ENCODE data around the gene KCNH2. TPM values are rescaled to one million over a fixed set of nuclear protein-coding genes. Genes with fewer than 3 reads are reported as not detected.

The KCNH2 gene
- total and polyA plus RNA-seq, 10 donors: 0.67 to 5.1 (median 2.3) TPM

DNA sequence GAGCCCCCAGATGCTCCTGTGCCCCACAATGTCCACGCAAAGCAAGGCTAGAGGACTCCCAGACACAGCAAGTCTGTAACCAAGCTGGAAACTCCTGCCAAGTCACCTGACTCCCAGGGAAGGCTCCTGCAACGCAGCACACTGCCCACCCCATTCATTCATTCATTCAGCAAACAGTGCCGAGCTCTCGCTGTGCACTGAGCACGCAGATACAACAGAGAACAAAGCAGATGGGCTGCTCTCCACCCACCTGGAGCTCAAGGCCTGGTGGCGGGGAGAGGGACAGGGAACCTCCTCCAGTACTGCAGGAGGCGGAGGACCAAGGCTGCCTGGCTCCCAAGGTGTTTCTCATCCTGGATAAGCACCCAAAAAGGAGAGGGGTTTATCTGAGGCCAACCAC is 8.6 kb downstream of the KCNH2 start:
- H3K9me3 ChIP-seq: no peaks in the 10 kb centered on the region
- H3K4me1 ChIP-seq: peaks cover 5 to 42% (median 17%) of the 10 kb centered on the region in 6 donors
- H3K27me3 ChIP-seq (replicated peaks in 1 of 7): peaks cover 0 to 45% (median 10%) of the 10 kb centered on the region in 7 donors
- TF ChIP-seq POLR2A (IDR thresholded peaks at IDR 0.05) (no peak), POLR2AphosphoS5 (IDR thresholded peaks at IDR 0.05) (no peak)
- TF ChIP-seq, protein P1, sequence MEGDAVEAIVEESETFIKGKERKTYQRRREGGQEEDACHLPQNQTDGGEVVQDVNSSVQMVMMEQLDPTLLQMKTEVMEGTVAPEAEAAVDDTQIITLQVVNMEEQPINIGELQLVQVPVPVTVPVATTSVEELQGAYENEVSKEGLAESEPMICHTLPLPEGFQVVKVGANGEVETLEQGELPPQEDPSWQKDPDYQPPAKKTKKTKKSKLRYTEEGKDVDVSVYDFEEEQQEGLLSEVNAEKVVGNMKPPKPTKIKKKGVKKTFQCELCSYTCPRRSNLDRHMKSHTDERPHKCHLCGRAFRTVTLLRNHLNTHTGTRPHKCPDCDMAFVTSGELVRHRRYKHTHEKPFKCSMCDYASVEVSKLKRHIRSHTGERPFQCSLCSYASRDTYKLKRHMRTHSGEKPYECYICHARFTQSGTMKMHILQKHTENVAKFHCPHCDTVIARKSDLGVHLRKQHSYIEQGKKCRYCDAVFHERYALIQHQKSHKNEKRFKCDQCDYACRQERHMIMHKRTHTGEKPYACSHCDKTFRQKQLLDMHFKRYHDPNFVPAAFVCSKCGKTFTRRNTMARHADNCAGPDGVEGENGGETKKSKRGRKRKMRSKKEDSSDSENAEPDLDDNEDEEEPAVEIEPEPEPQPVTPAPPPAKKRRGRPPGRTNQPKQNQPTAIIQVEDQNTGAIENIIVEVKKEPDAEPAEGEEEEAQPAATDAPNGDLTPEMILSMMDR (IDR thresholded peaks at IDR 0.05 in 8 of 11, conservative IDR thresholded peaks at IDR 0.05 in 3 of 11): no peak
- no peak for DNase-seq
- H3K4me3 ChIP-seq: no peak overlapping the region
- H3K36me3 ChIP-seq: no peaks in the 10 kb centered on the region
- intact Hi-C loops (cut with DNase I; ENCODE audit: low total_unique reads): no loop called here
- WGBS, 5 donors: 81 to 88% (median 85%) methylated on average over 3 to 7 of the region's 7 CpGs
- H3K27ac ChIP-seq: no peak overlapping the region

DNA sequence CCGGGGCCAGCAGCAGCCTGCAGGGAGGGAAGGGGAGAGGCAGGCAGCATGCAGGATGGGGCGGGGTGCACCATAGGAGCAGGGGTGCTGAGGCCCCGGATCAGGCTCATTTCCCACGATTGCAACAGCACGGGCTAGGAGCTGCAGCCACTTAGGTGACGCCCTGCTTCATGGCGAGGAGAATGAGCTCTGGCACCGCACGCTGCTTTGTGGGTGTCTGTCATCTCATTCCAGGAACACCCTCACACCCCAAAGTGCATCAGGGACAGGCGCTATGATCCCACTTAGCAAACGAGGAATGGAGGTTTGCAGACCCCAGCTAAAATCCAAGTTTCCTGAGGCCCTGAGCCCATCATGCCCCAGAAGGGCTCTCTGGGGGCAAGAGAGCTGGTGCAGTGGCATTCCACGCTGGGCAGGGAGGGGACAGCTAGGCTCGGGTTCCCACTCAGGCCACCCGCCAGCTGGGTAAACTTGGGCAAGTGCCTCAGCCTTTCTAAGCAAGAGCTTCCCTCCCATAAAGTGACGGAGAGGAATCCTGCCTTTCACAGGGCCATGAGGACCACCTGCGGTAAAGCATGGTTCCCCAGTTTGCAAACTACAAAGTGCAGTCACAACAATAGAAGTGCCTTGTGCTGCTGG is 9.3 kb downstream of the KCNH2 start:
- intact Hi-C loops (cut with DNase I; ENCODE audit: low total_unique reads): no loop called here

DNA sequence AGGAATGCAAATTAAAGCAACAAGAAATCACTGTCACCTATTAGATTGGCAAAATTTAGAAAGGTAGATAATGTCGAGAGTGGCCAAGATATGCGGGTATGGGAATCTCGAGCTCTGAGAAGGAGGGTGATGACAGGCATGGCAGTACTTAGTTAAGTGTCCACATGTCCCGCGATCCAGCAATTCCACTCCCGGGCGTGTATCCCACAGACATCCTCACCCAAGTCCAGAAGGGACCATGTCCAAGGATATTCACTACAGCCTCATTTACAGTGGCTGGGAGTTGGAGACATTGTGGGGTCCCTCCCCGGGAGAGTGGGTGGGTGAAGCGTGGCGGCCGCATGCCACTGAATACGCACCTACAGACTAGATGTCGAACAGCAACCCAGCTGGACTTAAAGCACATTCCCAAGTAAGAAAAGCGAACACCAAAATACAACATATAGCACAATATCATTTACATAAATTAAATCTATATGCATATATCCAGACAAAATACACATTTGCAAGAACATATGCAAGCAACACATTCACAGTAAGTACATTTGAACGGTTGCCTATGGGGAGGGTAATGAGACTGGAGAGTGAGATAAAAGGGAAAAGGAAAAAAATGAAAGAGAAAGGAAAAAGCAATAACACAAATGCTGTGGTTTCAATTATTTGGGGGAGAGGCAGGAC is 9.9 kb downstream of the KCNH2 start:
- Histone ChIP-seq H3K4me3 (no peak overlapping the region), H3K9me3 (no peaks in the 10 kb centered on the region), H3K36me3 (no peaks in the 10 kb centered on the region), H3K4me1 (peaks cover 0 to 42% (median 11%) of the 10 kb centered on the region in 6 donors), H3K27me3 (replicated peaks in 1 of 7) (peaks cover 0 to 45% (median 0%) of the 10 kb centered on the region in 7 donors), H3K27ac (no peak overlapping the region)
- 74 to 87% (median 84%) methylated on average over 15 of the region's 15 CpGs for WGBS, 5 donors
- DNase-seq: no peak
- intact Hi-C loops (cut with DNase I; ENCODE audit: low total_unique reads): no loop called here
- TF ChIP-seq POLR2AphosphoS5 (IDR thresholded peaks at IDR 0.05) (no peak), POLR2A (IDR thresholded peaks at IDR 0.05) (no peak)
- TF ChIP-seq, protein P1 (IDR thresholded peaks at IDR 0.05 in 8 of 11, conservative IDR thresholded peaks at IDR 0.05 in 3 of 11): no peak

More for the DNA sequence above, 9.3 kb downstream of the KCNH2 start:
- no peaks in the 10 kb centered on the region for H3K9me3 ChIP-seq
- DNase-seq: no peak
- H3K4me1 ChIP-seq: peaks cover 0 to 42% (median 14%) of the 10 kb centered on the region in 6 donors
- no peak overlapping the region for H3K4me3 ChIP-seq
- 54 to 69% (median 56%) methylated on average over 15 to 16 of the region's 16 CpGs for WGBS, 5 donors
- H3K36me3 ChIP-seq: no peaks in the 10 kb centered on the region
- H3K27me3 ChIP-seq (replicated peaks in 1 of 7): peaks cover 0 to 45% (median 4%) of the 10 kb centered on the region in 7 donors
- no peak overlapping the region for H3K27ac ChIP-seq
- TF ChIP-seq, protein P1 (IDR thresholded peaks at IDR 0.05 in 8 of 11, conservative IDR thresholded peaks at IDR 0.05 in 3 of 11): no peak
- TF ChIP-seq POLR2AphosphoS5 (IDR thresholded peaks at IDR 0.05) (no peak), POLR2A (IDR thresholded peaks at IDR 0.05) (no peak)

DNA sequence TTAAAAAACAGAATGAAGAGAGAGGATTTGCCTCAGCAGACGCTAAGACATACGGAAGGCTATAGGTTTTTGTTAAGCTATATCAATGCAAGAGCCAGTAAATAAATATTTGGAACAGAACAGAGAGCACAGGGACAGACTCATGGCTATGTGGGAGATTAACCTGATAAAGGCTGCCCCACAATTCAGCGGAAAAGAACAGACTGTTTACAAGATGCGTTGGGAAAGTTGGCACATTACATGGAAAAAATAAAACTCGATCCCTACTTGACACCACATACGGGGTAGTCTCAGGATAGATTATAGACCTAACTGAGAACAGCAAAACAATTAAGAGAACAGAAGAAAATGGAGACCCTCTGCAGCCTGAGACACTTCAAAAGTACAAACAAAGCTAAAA is 10.8 kb downstream of the KCNH2 start:
- Histone ChIP-seq H3K4me3 (no peak overlapping the region), H3K36me3 (no peaks in the 10 kb centered on the region), H3K27ac (no peak overlapping the region), H3K9me3 (no peaks in the 10 kb centered on the region), H3K27me3 (replicated peaks in 1 of 7) (peaks cover 0 to 54% (median 0%) of the 10 kb centered on the region in 7 donors), H3K4me1 (peaks cover 0 to 49% (median 16%) of the 10 kb centered on the region in 6 donors)
- DNase-seq: no peak
- TF ChIP-seq, protein P1 (IDR thresholded peaks at IDR 0.05 in 8 of 11, conservative IDR thresholded peaks at IDR 0.05 in 3 of 11): no peak
- TF ChIP-seq POLR2AphosphoS5 (IDR thresholded peaks at IDR 0.05) (no peak), POLR2A (IDR thresholded peaks at IDR 0.05) (no peak)
- WGBS, 5 donors: 83 to 91% (median 88%) methylated on average over 6 of the region's 6 CpGs
- intact Hi-C loops (cut with DNase I; ENCODE audit: low total_unique reads): no loop called here
